ENCODE data around the gene TIFAB.
A peak's percentile ranks its signal among the peaks of the same experiment; 100 is the strongest.

The TIFAB gene

GRCh38 chr5:135471726-135472125 is 19.6 kb upstream of the TIFAB start:
- Mint-ChIP-seq H3K27me3 (peaks cover 44% of the 10 kb centered on the region), H3K27ac (no peak overlapping the region), H3K4me3 (no peak overlapping the region), H3K9me3 (no peaks in the 10 kb centered on the region), H3K36me3 (ENCODE audit: low read depth) (no peaks in the 10 kb centered on the region), H3K4me1 (ENCODE audit: low read depth) (no peaks in the 10 kb centered on the region)
- DNase-seq, result no peak

DNA sequence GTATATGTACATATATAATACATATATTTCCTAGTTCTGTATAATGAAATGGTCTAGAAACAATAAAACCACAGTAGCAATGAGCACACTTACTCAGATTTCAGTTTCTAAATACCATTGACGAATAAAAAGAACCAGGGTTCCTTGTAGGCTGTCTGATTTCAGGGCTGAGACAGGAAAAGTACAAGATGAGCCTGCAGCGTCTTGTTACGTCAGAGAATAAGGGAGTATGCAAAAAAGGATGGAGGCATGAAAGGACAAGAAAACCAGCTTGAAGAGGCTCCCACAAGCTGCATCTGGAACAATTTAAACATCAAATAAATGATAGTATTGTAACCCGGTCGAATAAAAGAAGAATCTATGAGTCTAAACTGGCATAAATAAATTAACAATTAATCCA is 17.8 kb upstream of the TIFAB start:
- DNase-seq, result no peak
- Mint-ChIP-seq H3K4me1 (ENCODE audit: low read depth) (peaks cover 8% of the 10 kb centered on the region), H3K27me3 (peaks cover 53% of the 10 kb centered on the region), H3K9me3 (no peaks in the 10 kb centered on the region), H3K4me3 (no peak overlapping the region), H3K27ac (no peak overlapping the region), H3K36me3 (ENCODE audit: low read depth) (no peaks in the 10 kb centered on the region)

DNA sequence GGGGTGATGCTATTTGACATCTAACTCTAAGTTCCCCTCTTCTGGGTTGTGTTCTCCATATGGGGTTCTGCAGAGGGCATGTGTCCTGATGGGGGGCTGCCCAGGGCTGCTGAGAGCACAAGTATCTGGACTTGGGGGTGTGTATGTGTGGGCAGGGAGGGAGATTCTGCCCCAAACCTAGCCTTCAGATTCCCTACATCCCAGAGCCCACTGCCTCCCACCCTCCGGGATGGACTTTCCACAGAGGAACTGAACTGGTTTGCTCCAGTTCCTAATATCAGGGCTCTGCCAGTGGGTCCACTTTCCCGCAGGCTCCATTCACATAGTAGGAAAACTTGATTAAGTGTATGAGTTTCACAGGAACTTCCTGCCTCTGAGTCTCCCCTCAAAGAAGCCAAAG is 16.4 kb upstream of the TIFAB start:
- no peaks in the 10 kb centered on the region for H3K36me3 Mint-ChIP-seq (ENCODE audit: low read depth)
- H3K4me3 Mint-ChIP-seq, result no peak overlapping the region
- no peaks in the 10 kb centered on the region for H3K9me3 Mint-ChIP-seq
- H3K4me1 Mint-ChIP-seq (ENCODE audit: low read depth), result peaks cover 8% of the 10 kb centered on the region
- no peak for DNase-seq
- H3K27ac Mint-ChIP-seq, result no peak overlapping the region
- peaks cover 62% of the 10 kb centered on the region for H3K27me3 Mint-ChIP-seq

GRCh38 chr5:135467871-135468485 is 15.8 kb upstream of the TIFAB start:
- Mint-ChIP-seq H3K9me3 (no peaks in the 10 kb centered on the region), H3K36me3 (ENCODE audit: low read depth) (no peaks in the 10 kb centered on the region), H3K27me3 (peaks cover 64% of the 10 kb centered on the region), H3K4me3 (no peak overlapping the region), H3K4me1 (ENCODE audit: low read depth) (peaks cover 8% of the 10 kb centered on the region), H3K27ac (no peak overlapping the region)
- no peak for DNase-seq

- peaks cover 66% of the 10 kb centered on the region for H3K27me3 Mint-ChIP-seq
Measured at GRCh38 chr5:135467051-135467625, 15.0 kb upstream of the TIFAB start.

DNA sequence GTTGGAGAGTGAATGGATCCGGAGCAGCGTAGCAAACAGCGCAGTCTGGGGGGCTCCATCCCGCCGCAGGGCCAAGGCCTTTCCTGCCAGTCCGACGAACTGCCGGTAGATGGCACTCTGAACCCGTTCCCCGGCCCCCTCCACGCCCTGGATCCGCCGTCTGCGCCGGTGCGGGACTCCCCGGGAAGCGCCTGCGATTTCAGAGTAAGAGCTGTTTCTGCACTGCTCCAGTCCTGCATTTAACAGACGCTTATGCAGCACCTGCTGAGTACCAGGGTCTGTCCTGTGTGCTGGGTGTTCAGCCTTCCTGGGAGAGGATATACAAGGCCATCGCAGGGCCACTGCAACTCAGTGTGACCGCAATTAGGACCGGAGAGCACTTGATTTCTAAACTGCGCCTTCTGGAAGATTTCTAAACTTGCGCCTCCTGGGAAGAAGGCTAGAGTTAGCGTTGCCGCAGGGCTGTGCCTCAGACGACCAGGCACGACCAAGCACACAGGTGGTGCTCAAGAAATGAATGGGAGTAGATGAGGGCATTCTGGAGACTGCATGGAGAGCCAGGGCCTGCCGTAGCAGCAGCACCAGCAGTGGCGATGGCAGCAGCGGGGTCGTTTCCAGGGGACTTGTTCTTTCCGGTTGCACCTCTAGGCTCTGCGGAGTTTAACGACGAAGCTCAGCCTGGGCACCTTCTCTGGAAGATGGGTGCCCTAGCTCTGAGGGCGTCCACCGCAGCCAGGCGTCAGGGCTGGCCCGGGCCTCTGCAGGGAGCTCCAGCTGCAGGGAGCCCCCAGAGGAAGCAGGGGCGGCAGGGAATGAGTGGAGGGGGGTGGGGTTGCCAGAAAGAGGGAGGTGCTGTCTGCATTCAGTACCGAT is 14.3 kb upstream of the TIFAB start:
- Mint-ChIP-seq H3K4me1 (ENCODE audit: low read depth) (peaks cover 11% of the 10 kb centered on the region), H3K4me3 (peak overlapping the region; percentile 52), H3K36me3 (ENCODE audit: low read depth) (no peaks in the 10 kb centered on the region), H3K9me3 (no peaks in the 10 kb centered on the region), H3K27ac (no peak overlapping the region), H3K27me3 (peaks cover 63% of the 10 kb centered on the region)
- DNase-seq, result peak; percentile 82

More at GRCh38 chr5:135467051-135467625, 15.0 kb upstream of the TIFAB start:
- no peak for DNase-seq
- Mint-ChIP-seq H3K4me1 (ENCODE audit: low read depth) (peaks cover 11% of the 10 kb centered on the region), H3K4me3 (no peak overlapping the region), H3K9me3 (no peaks in the 10 kb centered on the region), H3K27ac (no peak overlapping the region), H3K36me3 (ENCODE audit: low read depth) (no peaks in the 10 kb centered on the region)

DNA sequence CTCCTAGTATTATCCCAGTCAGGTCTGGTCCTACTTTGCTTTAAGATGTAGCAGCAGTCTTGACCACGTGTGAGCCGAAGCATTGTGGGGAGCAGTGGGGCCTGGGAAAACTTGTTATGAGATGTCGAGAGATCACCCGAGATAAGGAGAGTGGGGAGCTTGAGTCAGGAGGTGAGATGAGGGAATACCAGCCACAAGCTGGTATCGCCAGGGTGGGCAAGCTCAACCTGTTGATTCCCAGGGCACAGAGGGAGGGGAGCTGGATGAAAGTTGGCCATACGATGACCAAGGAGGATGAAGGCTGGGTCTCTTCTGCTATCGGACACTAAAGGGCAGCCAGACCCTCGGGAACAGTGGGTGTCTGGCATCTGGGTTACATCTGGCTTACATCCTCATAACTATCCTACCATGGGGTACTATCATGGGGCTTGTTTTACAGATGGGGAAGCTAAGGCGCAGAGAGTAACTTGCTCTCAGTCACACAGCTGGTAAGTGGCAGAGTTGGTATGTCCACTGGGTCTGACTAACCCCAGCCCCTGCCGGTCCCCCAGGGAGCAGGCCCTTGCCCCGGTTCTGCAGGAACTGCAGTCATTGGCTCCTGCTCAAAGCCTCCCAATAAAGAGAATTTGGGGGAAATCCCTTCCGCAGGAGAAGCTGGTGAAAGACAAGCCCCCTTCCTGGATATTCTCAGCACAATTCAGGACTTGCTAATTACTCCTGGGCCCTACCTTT is 13.4 kb upstream of the TIFAB start:
- Mint-ChIP-seq H3K4me3 (no peak overlapping the region), H3K9me3 (no peaks in the 10 kb centered on the region), H3K27me3 (peaks cover 62% of the 10 kb centered on the region), H3K36me3 (ENCODE audit: low read depth) (no peaks in the 10 kb centered on the region), H3K27ac (no peak overlapping the region), H3K4me1 (ENCODE audit: low read depth) (peaks cover 11% of the 10 kb centered on the region)
- DNase-seq, result no peak

DNA sequence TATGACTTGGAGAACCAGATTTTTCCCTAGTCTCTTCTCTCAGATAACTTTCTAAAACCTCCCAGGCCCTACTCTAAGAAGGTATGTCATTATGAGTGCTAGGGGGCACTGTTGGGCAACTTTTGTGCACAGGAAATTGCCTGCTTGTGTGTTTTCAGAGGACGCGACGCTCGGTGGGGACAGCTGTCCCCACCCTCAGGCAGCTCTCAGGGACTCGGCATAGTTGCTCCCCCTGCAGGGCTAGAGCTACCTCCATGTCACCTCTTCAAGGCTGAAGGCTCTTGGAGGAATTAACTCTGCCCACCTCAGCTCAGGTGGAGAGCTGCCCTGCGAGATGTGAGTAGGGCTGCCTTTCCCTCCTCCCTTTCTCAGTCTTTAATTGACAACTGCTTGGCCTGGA is 10.2 kb upstream of the TIFAB start:
- peak; percentile 43 for DNase-seq
- H3K27ac Mint-ChIP-seq, result no peak overlapping the region

GRCh38 chr5:135461481-135462151 is 9.5 kb upstream of the TIFAB start:
- no peak for DNase-seq
- H3K27ac Mint-ChIP-seq, result no peak overlapping the region
- H3K36me3 Mint-ChIP-seq (ENCODE audit: low read depth), result no peaks in the 10 kb centered on the region
- H3K27me3 Mint-ChIP-seq, result peaks cover 48% of the 10 kb centered on the region
- H3K4me3 Mint-ChIP-seq, result no peak overlapping the region
- peaks cover 11% of the 10 kb centered on the region for H3K4me1 Mint-ChIP-seq (ENCODE audit: low read depth)
- H3K9me3 Mint-ChIP-seq, result no peaks in the 10 kb centered on the region

More for the DNA sequence above, 10.2 kb upstream of the TIFAB start:
- H3K4me3 Mint-ChIP-seq, result no peak overlapping the region
- no peaks in the 10 kb centered on the region for H3K36me3 Mint-ChIP-seq (ENCODE audit: low read depth)
- peaks cover 11% of the 10 kb centered on the region for H3K4me1 Mint-ChIP-seq (ENCODE audit: low read depth)
- H3K9me3 Mint-ChIP-seq, result no peaks in the 10 kb centered on the region
- peaks cover 50% of the 10 kb centered on the region for H3K27me3 Mint-ChIP-seq

DNA sequence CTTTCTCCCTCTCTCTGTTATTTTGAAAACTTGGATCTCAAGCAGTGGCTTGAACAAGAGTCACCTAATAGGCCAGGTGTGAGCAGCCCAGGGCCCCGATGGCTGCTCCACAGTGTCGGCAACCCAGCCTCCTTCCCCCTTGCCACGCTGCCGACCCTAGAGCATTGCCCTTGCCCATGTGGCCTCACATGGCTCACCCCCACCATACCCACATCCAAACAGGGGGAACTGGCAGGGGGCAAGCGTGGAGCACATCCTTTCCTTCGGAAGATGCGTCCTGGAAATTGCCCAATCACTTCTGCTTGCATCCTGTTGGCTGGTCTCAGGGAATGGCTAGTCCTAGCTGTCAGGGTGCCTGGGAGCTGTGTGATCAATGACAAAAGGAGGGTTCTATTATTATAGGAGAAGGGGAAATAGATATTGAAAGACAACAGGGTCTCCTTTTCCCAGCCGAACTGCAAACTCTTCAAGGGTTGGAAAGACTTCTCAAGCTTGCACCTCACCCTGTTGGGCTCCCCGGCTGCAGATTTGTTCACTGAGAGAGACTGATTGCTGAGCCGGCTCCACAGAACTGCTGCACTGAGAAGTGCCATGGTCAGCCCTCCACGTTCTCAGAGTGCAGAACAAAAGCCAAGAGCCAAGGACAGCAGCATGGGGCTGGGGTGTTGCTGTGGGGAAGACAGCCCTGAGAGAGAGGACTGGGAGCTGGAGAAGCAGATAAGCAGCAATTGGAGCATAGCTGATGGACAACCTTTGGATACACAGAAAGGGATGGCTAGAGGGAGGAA is 8.3 kb upstream of the TIFAB start:
- Mint-ChIP-seq H3K27me3 (peaks cover 43% of the 10 kb centered on the region), H3K36me3 (ENCODE audit: low read depth) (no peaks in the 10 kb centered on the region), H3K4me1 (ENCODE audit: low read depth) (peaks cover 4% of the 10 kb centered on the region), H3K27ac (no peak overlapping the region), H3K9me3 (no peaks in the 10 kb centered on the region), H3K4me3 (no peak overlapping the region)
- no peak for DNase-seq

GRCh38 chr5:135458921-135459331 is 6.8 kb upstream of the TIFAB start:
- Mint-ChIP-seq H3K4me3 (no peak overlapping the region), H3K27me3 (peaks cover 35% of the 10 kb centered on the region), H3K27ac (no peak overlapping the region), H3K4me1 (ENCODE audit: low read depth) (peaks cover 4% of the 10 kb centered on the region), H3K9me3 (no peaks in the 10 kb centered on the region), H3K36me3 (ENCODE audit: low read depth) (no peaks in the 10 kb centered on the region)
- DNase-seq, result no peak

GRCh38 chr5:135458356-135458755 is 6.2 kb upstream of the TIFAB start:
- H3K27me3 Mint-ChIP-seq, result peaks cover 30% of the 10 kb centered on the region
- H3K36me3 Mint-ChIP-seq (ENCODE audit: low read depth), result no peaks in the 10 kb centered on the region
- no peak for DNase-seq
- H3K4me1 Mint-ChIP-seq (ENCODE audit: low read depth), result peaks cover 4% of the 10 kb centered on the region
- no peak overlapping the region for H3K4me3 Mint-ChIP-seq
- H3K27ac Mint-ChIP-seq, result no peak overlapping the region
- no peaks in the 10 kb centered on the region for H3K9me3 Mint-ChIP-seq

GRCh38 chr5:135457424-135458071 is 5.4 kb upstream of the TIFAB start:
- peak; percentile 72 for DNase-seq
- Mint-ChIP-seq H3K4me3 (no peak overlapping the region), H3K27me3 (peaks cover 30% of the 10 kb centered on the region), H3K4me1 (ENCODE audit: low read depth) (peaks cover 3% of the 10 kb centered on the region), H3K36me3 (ENCODE audit: low read depth) (no peaks in the 10 kb centered on the region), H3K9me3 (no peaks in the 10 kb centered on the region), H3K27ac (no peak overlapping the region)
